GM12873 (cell line): Measurements from ENCODE around the gene BOK.

ENCODE experiments used
- TF ChIP-seq, protein P1 (sequence below): IDR thresholded peaks from 2 replicates; pipeline ENCODE4 v1.5.1; 2012; ENCODE audit warnings: low read depth, mild to moderate bottlenecking, moderate library complexity, low read length, control low read depth; ENCODE audit not compliant: insufficient read depth; ENCODE audit errors: missing control alignments

BOK gene

DNA sequence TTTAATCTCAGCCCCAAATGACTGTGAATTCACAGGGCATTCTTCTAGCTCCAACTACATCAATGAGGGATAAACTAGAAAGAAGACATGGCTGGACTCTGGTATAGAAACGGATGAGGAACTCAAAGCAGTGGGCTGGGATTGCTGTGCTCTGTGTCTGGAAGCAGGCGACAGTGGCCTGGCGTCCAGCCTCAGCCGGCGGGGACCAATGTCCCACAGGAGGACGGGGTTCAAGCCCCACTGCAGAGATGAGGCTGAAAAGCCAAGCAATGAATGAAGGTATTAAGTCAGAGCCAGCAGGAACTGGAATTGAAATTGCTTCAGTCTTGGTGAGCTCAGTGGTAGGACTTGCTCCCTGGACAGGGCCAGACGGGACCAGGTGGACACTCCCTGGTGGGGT, 24.3 kb upstream of the BOK start:
- TF ChIP-seq, protein P1, sequence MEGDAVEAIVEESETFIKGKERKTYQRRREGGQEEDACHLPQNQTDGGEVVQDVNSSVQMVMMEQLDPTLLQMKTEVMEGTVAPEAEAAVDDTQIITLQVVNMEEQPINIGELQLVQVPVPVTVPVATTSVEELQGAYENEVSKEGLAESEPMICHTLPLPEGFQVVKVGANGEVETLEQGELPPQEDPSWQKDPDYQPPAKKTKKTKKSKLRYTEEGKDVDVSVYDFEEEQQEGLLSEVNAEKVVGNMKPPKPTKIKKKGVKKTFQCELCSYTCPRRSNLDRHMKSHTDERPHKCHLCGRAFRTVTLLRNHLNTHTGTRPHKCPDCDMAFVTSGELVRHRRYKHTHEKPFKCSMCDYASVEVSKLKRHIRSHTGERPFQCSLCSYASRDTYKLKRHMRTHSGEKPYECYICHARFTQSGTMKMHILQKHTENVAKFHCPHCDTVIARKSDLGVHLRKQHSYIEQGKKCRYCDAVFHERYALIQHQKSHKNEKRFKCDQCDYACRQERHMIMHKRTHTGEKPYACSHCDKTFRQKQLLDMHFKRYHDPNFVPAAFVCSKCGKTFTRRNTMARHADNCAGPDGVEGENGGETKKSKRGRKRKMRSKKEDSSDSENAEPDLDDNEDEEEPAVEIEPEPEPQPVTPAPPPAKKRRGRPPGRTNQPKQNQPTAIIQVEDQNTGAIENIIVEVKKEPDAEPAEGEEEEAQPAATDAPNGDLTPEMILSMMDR = no peak

DNA sequence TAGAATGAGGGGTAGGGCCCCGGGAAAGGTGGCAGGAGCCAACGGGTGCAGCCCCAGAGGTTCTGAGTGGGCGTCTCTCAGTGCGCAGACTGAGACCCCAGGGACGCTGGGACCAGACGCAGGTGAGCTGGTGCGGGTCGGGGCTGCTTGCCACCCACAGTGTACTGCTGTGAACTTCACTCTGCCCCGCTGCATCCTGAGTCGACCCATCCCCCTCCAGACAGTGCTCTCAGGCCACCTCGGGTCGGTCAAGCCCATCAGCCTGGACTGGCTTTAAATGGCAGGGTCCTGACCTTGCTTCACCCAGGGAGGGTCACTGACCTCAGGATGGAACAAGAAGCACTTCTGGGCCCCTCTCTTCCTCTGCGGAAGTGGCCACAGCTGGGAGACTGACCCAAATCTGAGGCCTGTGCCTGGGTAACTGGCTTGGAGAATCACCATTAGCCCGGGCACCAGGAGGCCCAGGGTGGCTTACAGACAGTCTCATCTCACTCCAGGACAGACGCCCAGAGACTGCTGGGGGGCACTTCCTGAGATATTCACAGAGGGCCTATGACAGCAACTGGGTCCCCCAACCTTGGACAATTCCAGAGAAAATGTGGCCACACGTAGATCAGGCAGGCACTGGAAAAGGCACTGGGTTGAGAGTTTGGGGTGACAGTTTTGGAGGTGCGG, 23.7 kb upstream of the BOK start:
- TF ChIP-seq, protein P1 = no peak

DNA sequence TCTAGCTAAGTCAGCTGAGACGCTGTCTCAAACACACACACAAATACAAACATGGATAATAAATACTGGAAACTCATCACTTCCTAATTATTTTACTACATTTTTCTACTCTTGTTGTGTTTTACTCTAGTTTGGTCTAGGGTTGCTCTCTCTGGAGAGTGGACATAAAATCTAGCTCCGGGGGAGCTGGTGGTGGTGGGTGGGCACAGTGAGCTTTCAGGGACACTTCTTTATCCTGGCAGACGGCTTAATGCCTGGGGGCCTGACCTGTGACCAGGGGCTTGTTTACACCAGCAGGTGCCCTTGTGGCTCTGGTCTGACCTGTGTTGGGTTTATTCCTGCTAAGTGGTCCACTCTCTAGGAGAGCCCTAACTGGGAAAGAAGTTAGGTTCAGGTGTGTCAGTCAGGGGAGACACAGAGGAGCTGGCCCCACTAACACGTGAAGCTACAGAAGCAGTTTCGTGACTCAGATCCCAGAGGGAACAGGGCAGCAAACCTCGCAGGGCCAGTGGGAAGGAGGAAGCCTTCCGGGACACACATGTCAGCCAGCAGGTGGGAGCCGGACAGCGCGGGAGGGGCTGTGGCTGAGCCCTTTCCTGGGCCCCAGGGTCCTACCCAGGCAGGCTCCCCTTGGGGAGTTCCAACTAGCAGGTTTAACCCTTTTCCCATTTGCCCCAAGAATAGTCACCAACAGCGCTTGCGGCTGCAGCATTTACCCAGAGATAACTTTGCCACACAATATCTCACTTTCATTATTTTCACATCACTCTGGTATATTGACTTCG, 22.5 kb upstream of the BOK start:
- TF ChIP-seq, protein P1 = no peak

DNA sequence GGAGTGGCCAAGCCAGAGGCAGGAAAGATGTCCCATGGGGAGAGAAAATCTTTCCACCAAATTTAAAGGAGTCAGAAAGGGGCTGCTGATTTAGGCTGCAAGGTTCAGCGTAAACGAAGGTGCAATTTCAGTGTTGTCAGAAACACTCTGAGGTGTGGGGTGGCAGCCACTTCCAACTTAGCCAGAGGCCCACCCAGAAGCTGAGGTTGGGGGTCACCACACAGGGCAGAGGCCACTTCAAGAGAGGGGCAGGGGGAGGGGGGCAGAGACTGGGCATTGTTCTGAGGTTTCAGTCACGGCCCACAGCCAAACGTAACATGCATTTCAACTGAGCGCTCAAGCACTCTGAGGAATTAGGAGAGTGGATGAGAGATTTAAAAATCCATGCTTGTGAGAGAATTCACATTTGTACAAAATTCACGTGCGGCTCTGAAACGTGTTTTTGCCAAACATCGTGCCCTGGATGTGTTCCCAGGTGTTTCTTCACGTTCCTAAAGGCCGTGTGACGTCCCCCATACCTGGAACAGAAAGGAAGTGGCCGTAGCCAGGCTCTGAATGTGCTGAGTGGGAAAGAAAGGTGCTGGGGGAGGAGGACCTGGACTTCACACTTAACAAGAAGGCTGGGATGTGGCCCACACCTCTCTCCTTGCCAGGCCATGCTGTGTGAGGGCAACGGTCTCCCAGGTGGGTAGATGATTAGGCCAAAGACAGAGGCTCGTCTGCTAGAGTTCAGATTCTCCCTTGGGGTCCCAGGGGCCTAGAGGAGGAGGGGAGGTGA, 19.5 kb upstream of the BOK start:
- TF ChIP-seq, protein P1 = no peak

- TF ChIP-seq, protein P1 = no peak
These were observed 18.8 kb upstream of the BOK start for GRCh38 chr2:241539616-241540374.

- TF ChIP-seq, protein P1 = no peak
These were observed 18.2 kb upstream of the BOK start for GRCh38 chr2:241540401-241540770.
